Smooth muscle cell (in vitro differentiated cells): ENCODE data around the gene FAM199X. TPM values are rescaled to one million over a fixed set of nuclear protein-coding genes. Genes with fewer than 3 reads are reported as not detected.

ENCODE experiments used
- DNase-seq: peaks from one replicate; lab custom pipeline; 2025; ENCODE audit not compliant: unreplicated experiment; lab: John Stamatoyannopoulos, UW
- H2AFZ ChIP-seq: fragments of 200-600 bp; sonication (generic); 2 replicates; pipeline ENCODE4 v1.6.0; 2016; ENCODE audit warnings: antibody characterized with exemption, low read depth, mild to moderate bottlenecking
- H3F3A ChIP-seq: fragments of 200-600 bp; sonication (generic); 2 replicates; pipeline ENCODE4 v1.6.0; 2017; ENCODE audit warnings: antibody characterized with exemption, low read depth
- H3K27ac ChIP-seq: fragments of 200-600 bp; sonication (generic); 2 replicates; pipeline ENCODE4 v1.5.1; 2016; ENCODE audit warnings: low read depth, mild to moderate bottlenecking
- H3K27me3 ChIP-seq: fragments of 200-600 bp; sonication (generic); 2 replicates; pipeline ENCODE4 v1.6.1; 2016; ENCODE audit warnings: low read depth, mild to moderate bottlenecking
- H3K36me3 ChIP-seq: fragments of 200-600 bp; sonication (generic); 2 replicates; pipeline ENCODE4 v1.5.1; 2016; ENCODE audit warnings: low read depth
- H3K4me1 ChIP-seq: fragments of 200-600 bp; sonication (generic); 2 replicates; pipeline ENCODE4 v1.5.1; 2016; ENCODE audit warnings: low read depth
- H3K4me2 ChIP-seq: fragments of 200-600 bp; sonication (generic); 2 replicates; pipeline ENCODE4 v1.6.0; 2016; ENCODE audit warnings: mild to moderate bottlenecking
- H3K4me3 ChIP-seq: fragments of 200-600 bp; sonication (generic); 2 replicates; pipeline ENCODE4 v1.5.1; 2016; ENCODE audit warnings: mild to moderate bottlenecking
- H3K79me2 ChIP-seq: fragments of 200-600 bp; sonication (generic); 2 replicates; pipeline ENCODE4 v1.6.0; 2016; ENCODE audit warnings: low read depth, mild to moderate bottlenecking
- H3K9ac ChIP-seq: fragments of 200-600 bp; sonication (generic); 2 replicates; pipeline ENCODE4 v1.6.0; 2016; ENCODE audit warnings: low read depth
- H3K9me3 ChIP-seq: fragments of 200-600 bp; sonication (generic); replicated peaks from 2 replicates; pipeline ENCODE4 v1.5.1; 2016; ENCODE audit warnings: low read depth
- H4K20me1 ChIP-seq: fragments of 200-600 bp; sonication (generic); 2 replicates; pipeline ENCODE4 v1.6.0; 2016; ENCODE audit warnings: low read depth
- CTCF ChIP-seq: fragments of 200-600 bp; sonication (generic); IDR thresholded peaks from 2 replicates; pipeline ENCODE4 v1.5.1; 2017; ENCODE audit warnings: borderline replicate concordance, mild to moderate bottlenecking, antibody characterized with exemption; ENCODE audit not compliant: insufficient read depth, poor library complexity, severe bottlenecking
- WGBS: methylation state at CpG from one replicate; pipeline ENCODE4 v1.1.7; 2016; ENCODE audit warnings: low lambda C conversion rate; 5-methylcytosine and 5-hydroxymethylcytosine counted together
- polyA plus RNA-seq: library from polyadenylated mRNA; unstranded; fragments of >200 nt; fragmentation: Nextera tagmentation; extraction: Ambion mirVana; gene quantifications from 2 replicates; pipeline ENCODE4 v1.2.1, GENCODE V29; 2016
- total RNA-seq: library from RNA; depleted of rRNA; stranded (reverse); fragments of >200 nt; gene quantifications from 2 replicates; pipeline ENCODE4 v1.2.3, GENCODE V29; 2014

Gene FAM199X
- total and polyA plus RNA-seq, 2 experiments from 2014 or later, result 4.1 to 16.2 TPM

- TF ChIP-seq CTCF, result no peak
- no peak overlapping the region for H3K4me3 ChIP-seq
- H2AFZ ChIP-seq, result no peak overlapping the region
- no peak overlapping the region for H3K4me2 ChIP-seq
- DNase-seq, result no peak
- no peaks in the 10 kb centered on the region for H3K9me3 ChIP-seq
- peaks cover 9% of the 10 kb centered on the region for H3K36me3 ChIP-seq
- WGBS, result 85% methylated on average over 2 of the region's 2 CpGs
- no peaks in the 10 kb centered on the region for H3F3A ChIP-seq
- H3K79me2 ChIP-seq, result no peaks in the 10 kb centered on the region
- peaks cover 4% of the 10 kb centered on the region for H4K20me1 ChIP-seq
- no peaks in the 10 kb centered on the region for H3K4me1 ChIP-seq
- no peak overlapping the region for H3K27ac ChIP-seq
- no peaks in the 10 kb centered on the region for H3K27me3 ChIP-seq
- H3K9ac ChIP-seq, result no peak overlapping the region
Observed at GRCh38 chrX:104193485-104193884, 27.2 kb downstream of the FAM199X start.

GRCh38 chrX:104195013-104195412, 28.8 kb downstream of the FAM199X start:
- Histone ChIP-seq H3K9ac (no peak overlapping the region), H3K36me3 (peaks cover 9% of the 10 kb centered on the region), H3K27ac (no peak overlapping the region), H3K4me1 (no peaks in the 10 kb centered on the region), H3K27me3 (no peaks in the 10 kb centered on the region), H2AFZ (no peak overlapping the region), H3K9me3 (no peaks in the 10 kb centered on the region), H3K79me2 (no peaks in the 10 kb centered on the region), H3K4me2 (no peak overlapping the region), H3K4me3 (no peak overlapping the region), H4K20me1 (peaks cover 4% of the 10 kb centered on the region), H3F3A (no peaks in the 10 kb centered on the region)
- 47% methylated on average over 1 of the region's 1 CpG for WGBS
- no peak for DNase-seq
- TF ChIP-seq CTCF, result no peak

- H3K9ac ChIP-seq, result no peak overlapping the region
- H3K4me1 ChIP-seq, result no peaks in the 10 kb centered on the region
- WGBS, result 84% methylated on average over 1 of the region's 1 CpG
- H3K27ac ChIP-seq, result no peak overlapping the region
- H3K4me3 ChIP-seq, result no peak overlapping the region
- H2AFZ ChIP-seq, result no peak overlapping the region
- H4K20me1 ChIP-seq, result peaks cover 4% of the 10 kb centered on the region
- H3F3A ChIP-seq, result no peaks in the 10 kb centered on the region
- no peak for DNase-seq
- H3K79me2 ChIP-seq, result no peaks in the 10 kb centered on the region
- no peak overlapping the region for H3K4me2 ChIP-seq
- H3K27me3 ChIP-seq, result no peaks in the 10 kb centered on the region
- TF ChIP-seq CTCF, result peak; percentile 70
- no peaks in the 10 kb centered on the region for H3K9me3 ChIP-seq
- peaks cover 9% of the 10 kb centered on the region for H3K36me3 ChIP-seq
Observed at GRCh38 chrX:104195489-104196084, 29.3 kb downstream of the FAM199X start.

- H3K79me2 ChIP-seq, result no peaks in the 10 kb centered on the region
- no peak overlapping the region for H3K27ac ChIP-seq
- no peaks in the 10 kb centered on the region for H3K36me3 ChIP-seq
- no peak overlapping the region for H3K4me2 ChIP-seq
- H3K9ac ChIP-seq, result no peak overlapping the region
- H3F3A ChIP-seq, result no peaks in the 10 kb centered on the region
- no peak overlapping the region for H2AFZ ChIP-seq
- no peak for TF ChIP-seq CTCF
- 78% methylated on average over 5 of the region's 5 CpGs for WGBS
- H4K20me1 ChIP-seq, result no peaks in the 10 kb centered on the region
- H3K4me3 ChIP-seq, result no peak overlapping the region
- H3K9me3 ChIP-seq, result no peaks in the 10 kb centered on the region
- H3K27me3 ChIP-seq, result no peaks in the 10 kb centered on the region
- no peak for DNase-seq
- H3K4me1 ChIP-seq, result no peaks in the 10 kb centered on the region
Observed at GRCh38 chrX:104205548-104205947, 39.3 kb downstream of the FAM199X start.
